ENCODE data around the gene LACC1.

The LACC1 gene

GRCh38 chr13:43879755-43880181, at the start of gene LACC1:
TSS of gene LACC1 (plus strand) at chr13:43879904. CDS start at chr13:43880986, 1,082 bp downstream.
- DNase-seq (ENCODE audit: extremely low read depth, low read depth) = no peak
- no peak for TF ChIP-seq CTCF (IDR thresholded peaks at IDR 0.05; ENCODE audit: low read depth, low read length)

- peak; percentile 73 for DNase-seq (ENCODE audit: extremely low read depth, low read depth)
- TF ChIP-seq CTCF (IDR thresholded peaks at IDR 0.05; ENCODE audit: low read depth, low read length) = no peak
Measured at GRCh38 chr13:43830497-43830881, 49.2 kb upstream of the LACC1 start.

GRCh38 chr13:43831088-43831487, 48.6 kb upstream of the LACC1 start:
- TF ChIP-seq CTCF (IDR thresholded peaks at IDR 0.05; ENCODE audit: low read depth, low read length) = no peak
- DNase-seq (ENCODE audit: extremely low read depth, low read depth) = no peak

DNA sequence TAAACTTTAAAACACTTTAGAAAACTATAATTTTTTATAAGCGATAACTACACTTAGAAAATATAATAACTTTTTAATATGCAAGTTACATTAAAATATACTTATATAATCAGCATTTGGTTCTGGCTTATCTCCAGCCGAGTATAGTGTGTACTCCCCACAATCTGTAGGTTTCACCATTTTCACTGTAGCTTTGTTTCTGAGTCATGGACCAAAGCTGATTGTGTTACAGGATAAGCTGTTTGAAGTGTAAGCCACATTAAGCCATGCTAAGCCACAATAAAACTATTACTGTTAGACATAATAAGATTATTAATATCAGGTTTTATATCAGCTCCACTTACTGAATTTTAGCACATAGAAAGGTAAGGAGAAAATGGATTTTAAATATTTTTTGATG, 44.0 kb upstream of the LACC1 start:
- TF ChIP-seq CTCF (IDR thresholded peaks at IDR 0.05; ENCODE audit: low read depth, low read length) = no peak

DNA sequence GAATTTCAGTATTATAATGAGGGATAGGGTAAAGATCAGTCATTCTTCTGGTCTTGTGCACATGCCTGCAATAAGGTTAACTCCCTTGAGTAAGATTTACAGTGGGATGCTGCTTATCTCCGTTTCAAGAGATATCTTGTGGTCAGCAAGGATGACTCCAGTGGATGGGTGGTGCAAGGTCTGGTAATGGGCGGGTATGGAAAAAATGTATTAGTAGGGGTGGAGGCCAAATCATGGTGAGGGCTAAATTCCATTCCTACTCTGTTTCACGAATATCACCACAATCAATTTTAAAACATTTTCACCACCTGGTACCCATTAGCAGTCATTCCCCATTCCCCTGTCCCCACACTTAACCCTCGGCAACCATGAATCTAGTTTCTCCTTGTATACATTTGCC, 40.8 kb upstream of the LACC1 start:
- DNase-seq (ENCODE audit: extremely low read depth, low read depth) = peak; percentile 62
- no peak for TF ChIP-seq CTCF (IDR thresholded peaks at IDR 0.05; ENCODE audit: low read depth, low read length)

More for the DNA sequence above, 44.0 kb upstream of the LACC1 start:
- no peak for DNase-seq (ENCODE audit: extremely low read depth, low read depth)

- no peak for DNase-seq (ENCODE audit: extremely low read depth, low read depth)
- TF ChIP-seq CTCF (IDR thresholded peaks at IDR 0.05; ENCODE audit: low read depth, low read length) = no peak
Measured at GRCh38 chr13:43846496-43847158, 33.1 kb upstream of the LACC1 start.

- TF ChIP-seq CTCF (IDR thresholded peaks at IDR 0.05; ENCODE audit: low read depth, low read length) = no peak
- DNase-seq (ENCODE audit: extremely low read depth, low read depth) = peak; percentile 64
Measured at GRCh38 chr13:43848001-43848649, 31.6 kb upstream of the LACC1 start.

All from AG09319 (cell line).